Right lobe of liver (tissue), 6 donors: Measurements from ENCODE around the gene TRPM5. TPM values are rescaled to one million over a fixed set of nuclear protein-coding genes. Genes with fewer than 3 reads are reported as not detected.

Experiments
- ATAC-seq, 4 donors: fragments of 200-7000 bp; cut with Tn5 transposase; one replicate each; pipeline ENCODE4 v1.9.1; 2020; ENCODE audit warnings: mild to moderate bottlenecking in 4 of 4, moderate library complexity in 4 of 4
- DNase-seq, 3 donors: peaks; one replicate each; pipeline ENCODE4 v3.0.0-alpha.2; 2020
- H3K27ac ChIP-seq, 3 donors: fragments of 200-600 bp; one replicate each; pipeline ENCODE4 v1.8.0; 2022
- H3K27me3 ChIP-seq, 2 donors: fragments of 200-600 bp; one replicate each; pipeline ENCODE4 v1.8.0; 2022
- H3K36me3 ChIP-seq, 4 donors: fragments of 200-600 bp; sonication (generic) in 1 of 4; one replicate each; pipeline versions ENCODE4 v1.5.1 to v1.8.0; 2017 to 2022; ENCODE audit warnings: control low read depth in 1 of 4
- H3K4me1 ChIP-seq, 4 donors: fragments of 200-600 bp; sonication (generic) in 1 of 4; one replicate each; pipeline versions ENCODE4 v1.5.1 to v1.8.0; 2017 to 2022; ENCODE audit warnings: control low read depth in 1 of 4
- H3K4me3 ChIP-seq, 3 donors: fragments of 200-600 bp; one replicate each; pipeline ENCODE4 v1.8.0; 2022
- H3K9me3 ChIP-seq, 4 donors: fragments of 200-600 bp; sonication (generic) in 1 of 4; one replicate each; pipeline versions ENCODE4 v1.5.1 to v1.8.0; 2017 to 2022; ENCODE audit warnings: control low read depth in 1 of 4
- CTCF ChIP-seq, 4 donors: fragments of 200-600 bp in 3 of 4; fragments of 450-650 bp in 1 of 4; IDR thresholded peaks; one replicate each; pipeline versions ENCODE4 v1.5.1 to v1.8.0; 2016 to 2022; ENCODE audit warnings: antibody characterized with exemption in 4 of 4, mild to moderate bottlenecking in 2 of 4
- POLR2A ChIP-seq: fragments of 450-650 bp; IDR thresholded peaks from one replicate; pipeline ENCODE4 v1.6.1; 2017; ENCODE audit warnings: antibody characterized with exemption, mild to moderate bottlenecking
- WGBS: methylation state at CpG from one replicate; pipeline ENCODE4 v1.1.6; 2018; ENCODE audit warnings: low coverage, low lambda C conversion rate; ENCODE audit not compliant: insufficient coverage; ENCODE audit errors: missing lambda C conversion rate; 5-methylcytosine and 5-hydroxymethylcytosine counted together
- intact Hi-C, 2 donors: fragments of 100-400 bp; cut with DNase I; formaldehyde crosslinking; loops; one replicate each; pipeline versions ENCODE4 v1.11.2 to v1.14.1; 2022
- long read RNA-seq: library from polyadenylated mRNA; unstranded; transcript quantifications from one replicate; pipeline ENCODE4 v2.0.0, GENCODE V29; 2019
- total RNA-seq, 6 experiments: library from RNA; depleted of rRNA in 2 of 6; stranded (reverse); fragments of >200 nt in 2 of 6; fragmentation: NEBNext Ultra II Directional in 3 of 6; extraction: Animal tissue kit (Norgen Biotek cat#: 25700) in 3 of 6; gene quantifications; one replicate each; pipeline versions ENCODE4 v1.1.0 to v1.2.4, GENCODE V29; 2016 to 2023
- donor health status: DM: no; HTN: yes; CAD: no.
- donor health status: DM: no; HTN: no; CAD: no.
- donor health status: DM: no; HTN: no; CAD: no.
- donor health status: DM: no; HTN: yes; CAD: no.
- donor health status: DM: no; HTN: yes; CAD: no.

Gene TRPM5, protein sequence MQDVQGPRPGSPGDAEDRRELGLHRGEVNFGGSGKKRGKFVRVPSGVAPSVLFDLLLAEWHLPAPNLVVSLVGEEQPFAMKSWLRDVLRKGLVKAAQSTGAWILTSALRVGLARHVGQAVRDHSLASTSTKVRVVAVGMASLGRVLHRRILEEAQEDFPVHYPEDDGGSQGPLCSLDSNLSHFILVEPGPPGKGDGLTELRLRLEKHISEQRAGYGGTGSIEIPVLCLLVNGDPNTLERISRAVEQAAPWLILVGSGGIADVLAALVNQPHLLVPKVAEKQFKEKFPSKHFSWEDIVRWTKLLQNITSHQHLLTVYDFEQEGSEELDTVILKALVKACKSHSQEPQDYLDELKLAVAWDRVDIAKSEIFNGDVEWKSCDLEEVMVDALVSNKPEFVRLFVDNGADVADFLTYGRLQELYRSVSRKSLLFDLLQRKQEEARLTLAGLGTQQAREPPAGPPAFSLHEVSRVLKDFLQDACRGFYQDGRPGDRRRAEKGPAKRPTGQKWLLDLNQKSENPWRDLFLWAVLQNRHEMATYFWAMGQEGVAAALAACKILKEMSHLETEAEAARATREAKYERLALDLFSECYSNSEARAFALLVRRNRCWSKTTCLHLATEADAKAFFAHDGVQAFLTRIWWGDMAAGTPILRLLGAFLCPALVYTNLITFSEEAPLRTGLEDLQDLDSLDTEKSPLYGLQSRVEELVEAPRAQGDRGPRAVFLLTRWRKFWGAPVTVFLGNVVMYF (N-terminal part only)
- not detected for total RNA-seq
- long read RNA-seq, result 0 reads

GRCh38 chr11:2443881-2444820, at the start of gene TRPM5:
Gene TRPM5, minus strand, starts transcription at chr11:2444514. Its CDS starts 21,478 bp downstream, at chr11:2423036.
- no peak within 1 kb of the TSS for H3K27ac ChIP-seq
- no peak for ATAC-seq
- peak in 2 of 3 donors; percentile 48 to 57 for DNase-seq

GRCh38 chr11:2489083-2489482, 44.8 kb upstream of the TRPM5 start:
- DNase-seq, result no peak
- 6% methylated on average over 2 of the region's 2 CpGs for WGBS
- no peak overlapping the region for H3K27ac ChIP-seq
- no peaks in the 10 kb centered on the region for H3K4me1 ChIP-seq
- intact Hi-C loops, result no loop called here
- TF ChIP-seq POLR2A (no peak), CTCF (IDR thresholded peaks at IDR 0.05) (no peak)
- ATAC-seq, result no peak
- H3K27me3 ChIP-seq, result no peaks in the 10 kb centered on the region
- no peak overlapping the region for H3K4me3 ChIP-seq
- no peaks in the 10 kb centered on the region for H3K36me3 ChIP-seq
- peaks cover 0 to 12% (median 3%) of the 10 kb centered on the region in 4 donors for H3K9me3 ChIP-seq

More at GRCh38 chr11:2443881-2444820, at the start of gene TRPM5:
- no peak for TF ChIP-seq POLR2A
- no peak for TF ChIP-seq CTCF (IDR thresholded peaks at IDR 0.05)
- WGBS, result 4% methylated on average over 26 of the region's 64 CpGs
- Histone ChIP-seq H3K36me3 (no peaks in the 10 kb centered on the region), H3K27me3 (peaks cover 0 to 4% of the 10 kb centered on the region in 2 donors), H3K4me3 (peak within 1 kb of the TSS; percentile 14 to 49 (median 16)), H3K9me3 (no peaks in the 10 kb centered on the region), H3K4me1 (no peaks in the 10 kb centered on the region)
- intact Hi-C loops, result loop anchor here in 1 of 2 donors (10.0 kb wide), 1 partner anchor 71 kb away; no protein-coding TSS in a partner anchor

DNA sequence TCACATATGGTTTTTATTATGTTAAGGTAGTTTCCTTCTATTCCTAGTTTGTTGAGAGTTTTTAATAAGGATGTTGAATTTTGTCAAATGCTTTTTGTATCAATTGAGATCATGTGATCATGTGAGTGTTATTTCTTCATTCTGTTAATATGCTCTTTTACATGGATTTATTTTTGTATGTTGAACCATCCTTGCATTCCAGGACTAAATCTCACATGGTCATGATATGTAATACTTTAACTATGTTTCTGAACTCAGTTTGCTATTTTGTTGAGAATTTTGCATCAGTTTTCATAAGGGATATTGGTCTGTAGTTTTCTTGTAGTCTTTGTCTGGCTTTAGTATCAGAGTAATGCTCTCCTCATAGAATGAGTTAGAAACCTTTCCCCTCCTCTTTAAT, 43.7 kb upstream of the TRPM5 start:
- TF ChIP-seq POLR2A, result no peak
- no peak for TF ChIP-seq CTCF (IDR thresholded peaks at IDR 0.05)
- intact Hi-C loops, result no loop called here

DNA sequence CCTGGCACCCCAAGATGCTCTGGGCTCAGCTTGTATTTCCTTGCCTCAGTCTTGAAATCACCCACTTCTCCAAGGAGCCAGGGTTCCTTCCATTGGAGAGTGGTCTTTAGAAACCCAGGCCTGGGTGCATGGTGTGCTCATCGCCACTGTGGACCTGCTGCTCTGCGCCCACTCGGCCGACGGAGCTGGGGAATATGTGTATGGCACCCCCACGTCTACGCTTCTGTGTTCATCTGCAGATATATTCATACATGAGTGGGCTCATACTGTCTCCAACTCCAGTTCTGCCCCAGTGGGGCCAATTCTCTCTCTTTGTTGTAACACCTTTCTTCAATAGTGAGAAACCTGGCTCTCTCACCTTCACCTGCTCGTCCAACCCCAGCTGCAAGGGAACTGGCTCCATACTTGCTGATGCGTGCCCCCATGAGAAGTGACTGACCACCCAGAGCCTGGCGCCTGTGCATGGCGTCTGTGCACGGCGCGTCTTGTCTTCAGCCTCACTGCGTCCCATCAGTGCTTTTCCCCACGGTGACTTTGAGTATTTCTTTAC, 40.3 kb upstream of the TRPM5 start:
- Histone ChIP-seq H3K27me3 (no peaks in the 10 kb centered on the region), H3K9me3 (peaks cover 0 to 12% (median 3%) of the 10 kb centered on the region in 4 donors), H3K27ac (no peak overlapping the region), H3K4me3 (no peak overlapping the region), H3K4me1 (no peaks in the 10 kb centered on the region), H3K36me3 (no peaks in the 10 kb centered on the region)
- WGBS, result 82% methylated on average over 15 of the region's 16 CpGs
- ATAC-seq, result no peak
- TF ChIP-seq CTCF (IDR thresholded peaks at IDR 0.05) (no peak), POLR2A (no peak)
- no peak for DNase-seq
- intact Hi-C loops, result no loop called here

More for the DNA sequence above, 43.7 kb upstream of the TRPM5 start:
- H3K27me3 ChIP-seq, result no peaks in the 10 kb centered on the region
- H3K27ac ChIP-seq, result no peak overlapping the region
- H3K36me3 ChIP-seq, result no peaks in the 10 kb centered on the region
- no peaks in the 10 kb centered on the region for H3K4me1 ChIP-seq
- DNase-seq, result no peak
- no peak for ATAC-seq
- H3K4me3 ChIP-seq, result no peak overlapping the region
- peaks cover 0 to 12% (median 3%) of the 10 kb centered on the region in 4 donors for H3K9me3 ChIP-seq
